ENCODE data around the gene SCGN.

Gene SCGN

DNA sequence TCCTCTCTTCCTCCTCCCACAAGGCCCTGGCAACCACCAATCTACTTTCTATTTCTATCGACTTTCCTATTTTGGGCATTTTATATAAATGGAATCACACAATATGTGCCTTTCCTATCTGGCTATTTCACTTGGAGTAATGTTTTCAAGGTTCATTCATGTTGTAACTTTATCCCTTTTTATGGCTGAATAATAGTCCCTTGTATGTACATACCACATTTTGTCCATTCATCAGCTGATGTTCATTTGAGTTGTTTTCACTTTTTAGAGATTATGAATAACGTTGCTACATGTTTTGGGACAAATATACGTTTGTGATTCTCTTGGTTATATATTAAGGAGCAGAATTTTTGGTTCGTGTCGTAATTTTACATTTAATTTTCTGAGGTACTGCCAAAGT is 33.9 kb downstream of the SCGN start:
- Histone ChIP-seq H3K36me3 (ENCODE audit: control insufficient read depth, low read length) (no peaks in the 10 kb centered on the region), H3K79me2 (ENCODE audit: control insufficient read depth, low read length) (no peaks in the 10 kb centered on the region), H3F3A (ENCODE audit: control insufficient read depth, insufficient read depth) (no peaks in the 10 kb centered on the region), H3K4me1 (ENCODE audit: control insufficient read depth, low read length) (no peaks in the 10 kb centered on the region), H3K27me3 (ENCODE audit: control insufficient read depth, low read length) (no peaks in the 10 kb centered on the region; the same call in 1 of the 2 replicates), H3K27ac (ENCODE audit: low read depth, low read length) (no peak overlapping the region), H3K9me3 (ENCODE audit: control insufficient read depth, insufficient read depth, low read length) (no peaks in the 10 kb centered on the region), H3K4me2 (ENCODE audit: low read length) (no peak overlapping the region), H3K4me3 (ENCODE audit: low read length) (no peak overlapping the region), H3K9me2 (replicated peaks; ENCODE audit: control insufficient read depth, low read length) (no peaks in the 10 kb centered on the region), H4K20me1 (ENCODE audit: control insufficient read depth, insufficient read depth, low read depth, low read length) (no peaks in the 10 kb centered on the region; the same call in 1 of the 2 replicates)
- TF ChIP-seq, protein P1, sequence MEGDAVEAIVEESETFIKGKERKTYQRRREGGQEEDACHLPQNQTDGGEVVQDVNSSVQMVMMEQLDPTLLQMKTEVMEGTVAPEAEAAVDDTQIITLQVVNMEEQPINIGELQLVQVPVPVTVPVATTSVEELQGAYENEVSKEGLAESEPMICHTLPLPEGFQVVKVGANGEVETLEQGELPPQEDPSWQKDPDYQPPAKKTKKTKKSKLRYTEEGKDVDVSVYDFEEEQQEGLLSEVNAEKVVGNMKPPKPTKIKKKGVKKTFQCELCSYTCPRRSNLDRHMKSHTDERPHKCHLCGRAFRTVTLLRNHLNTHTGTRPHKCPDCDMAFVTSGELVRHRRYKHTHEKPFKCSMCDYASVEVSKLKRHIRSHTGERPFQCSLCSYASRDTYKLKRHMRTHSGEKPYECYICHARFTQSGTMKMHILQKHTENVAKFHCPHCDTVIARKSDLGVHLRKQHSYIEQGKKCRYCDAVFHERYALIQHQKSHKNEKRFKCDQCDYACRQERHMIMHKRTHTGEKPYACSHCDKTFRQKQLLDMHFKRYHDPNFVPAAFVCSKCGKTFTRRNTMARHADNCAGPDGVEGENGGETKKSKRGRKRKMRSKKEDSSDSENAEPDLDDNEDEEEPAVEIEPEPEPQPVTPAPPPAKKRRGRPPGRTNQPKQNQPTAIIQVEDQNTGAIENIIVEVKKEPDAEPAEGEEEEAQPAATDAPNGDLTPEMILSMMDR (IDR thresholded peaks at IDR 0.05; ENCODE audit: low read depth, low read length, poor library complexity, severe bottlenecking) = no peak
- TF ChIP-seq EZH2phosphoT487 (IDR thresholded peaks at IDR 0.05; ENCODE audit: borderline replicate concordance, low read length) = no peak

DNA sequence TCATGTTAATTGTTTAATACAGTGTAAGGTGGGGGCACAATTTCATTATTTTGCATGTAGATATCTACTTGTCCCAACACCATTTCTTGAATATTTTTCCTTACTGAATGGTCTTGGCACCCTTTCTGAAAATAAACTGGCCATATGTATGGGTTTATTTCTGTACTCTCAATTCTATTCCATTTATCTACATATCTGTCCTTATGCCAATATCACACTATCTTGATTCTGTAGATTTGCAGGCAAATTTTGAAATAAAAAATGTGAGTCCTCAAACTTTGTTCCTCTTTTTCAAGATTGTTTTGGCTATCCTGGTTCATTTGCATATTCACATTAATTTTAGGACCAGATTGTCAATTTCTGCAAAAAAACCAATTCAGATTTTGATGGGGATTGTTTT is 34.8 kb downstream of the SCGN start:
- H3K27ac ChIP-seq (ENCODE audit: low read depth, low read length) = no peak overlapping the region
- H3K9me3 ChIP-seq (ENCODE audit: control insufficient read depth, insufficient read depth, low read length) = no peaks in the 10 kb centered on the region
- no peaks in the 10 kb centered on the region; the same call in 1 of the 2 replicates for H4K20me1 ChIP-seq (ENCODE audit: control insufficient read depth, insufficient read depth, low read depth, low read length)
- no peaks in the 10 kb centered on the region for H3K9me2 ChIP-seq (replicated peaks; ENCODE audit: control insufficient read depth, low read length)
- H3K4me1 ChIP-seq (ENCODE audit: control insufficient read depth, low read length) = no peaks in the 10 kb centered on the region
- H3K4me2 ChIP-seq (ENCODE audit: low read length) = no peak overlapping the region
- H3K36me3 ChIP-seq (ENCODE audit: control insufficient read depth, low read length) = no peaks in the 10 kb centered on the region
- no peak for TF ChIP-seq EZH2phosphoT487 (IDR thresholded peaks at IDR 0.05; ENCODE audit: borderline replicate concordance, low read length)
- TF ChIP-seq, protein P1 (IDR thresholded peaks at IDR 0.05; ENCODE audit: low read depth, low read length, poor library complexity, severe bottlenecking) = no peak
- H3F3A ChIP-seq (ENCODE audit: control insufficient read depth, insufficient read depth) = no peaks in the 10 kb centered on the region
- H3K4me3 ChIP-seq (ENCODE audit: low read length) = no peak overlapping the region
- H3K79me2 ChIP-seq (ENCODE audit: control insufficient read depth, low read length) = no peaks in the 10 kb centered on the region
- H3K27me3 ChIP-seq (ENCODE audit: control insufficient read depth, low read length) = no peaks in the 10 kb centered on the region; the same call in 1 of the 2 replicates

DNA sequence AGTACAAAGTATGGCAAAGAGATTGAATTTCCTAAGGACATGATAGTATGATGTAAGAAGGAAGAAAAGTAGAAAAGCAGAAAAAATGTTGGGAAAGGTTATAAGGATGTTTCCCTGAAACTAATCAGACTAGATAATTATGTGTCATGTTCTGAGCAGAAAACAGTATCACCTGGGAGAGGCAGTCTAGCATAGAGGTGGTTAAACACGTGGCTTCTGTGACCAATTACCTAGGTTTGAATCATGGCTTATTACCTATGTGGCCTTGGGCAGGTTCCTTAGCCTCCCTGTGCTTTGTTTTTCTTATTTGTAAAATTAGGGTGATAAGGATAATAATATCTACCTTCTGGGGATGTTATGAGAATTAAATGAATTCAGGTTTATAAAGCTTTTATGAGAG is 38.0 kb downstream of the SCGN start:
- Histone ChIP-seq H3K4me3 (ENCODE audit: low read length) (no peak overlapping the region), H3K4me1 (ENCODE audit: control insufficient read depth, low read length) (no peaks in the 10 kb centered on the region), H3K79me2 (ENCODE audit: control insufficient read depth, low read length) (no peaks in the 10 kb centered on the region), H3K9me2 (replicated peaks; ENCODE audit: control insufficient read depth, low read length) (no peaks in the 10 kb centered on the region), H3K9me3 (ENCODE audit: control insufficient read depth, insufficient read depth, low read length) (no peaks in the 10 kb centered on the region), H3K27me3 (ENCODE audit: control insufficient read depth, low read length) (no peaks in the 10 kb centered on the region), H3F3A (ENCODE audit: control insufficient read depth, insufficient read depth) (no peaks in the 10 kb centered on the region), H3K27ac (ENCODE audit: low read depth, low read length) (no peak overlapping the region), H4K20me1 (ENCODE audit: control insufficient read depth, insufficient read depth, low read depth, low read length) (no peaks in the 10 kb centered on the region; the same call in 1 of the 2 replicates), H3K36me3 (ENCODE audit: control insufficient read depth, low read length) (no peaks in the 10 kb centered on the region), H3K4me2 (ENCODE audit: low read length) (no peak overlapping the region)
- no peak for TF ChIP-seq EZH2phosphoT487 (IDR thresholded peaks at IDR 0.05; ENCODE audit: borderline replicate concordance, low read length)
- TF ChIP-seq, protein P1 (IDR thresholded peaks at IDR 0.05; ENCODE audit: low read depth, low read length, poor library complexity, severe bottlenecking) = no peak
